ENCODE results near the gene TAOK1.

The TAOK1 gene

DNA sequence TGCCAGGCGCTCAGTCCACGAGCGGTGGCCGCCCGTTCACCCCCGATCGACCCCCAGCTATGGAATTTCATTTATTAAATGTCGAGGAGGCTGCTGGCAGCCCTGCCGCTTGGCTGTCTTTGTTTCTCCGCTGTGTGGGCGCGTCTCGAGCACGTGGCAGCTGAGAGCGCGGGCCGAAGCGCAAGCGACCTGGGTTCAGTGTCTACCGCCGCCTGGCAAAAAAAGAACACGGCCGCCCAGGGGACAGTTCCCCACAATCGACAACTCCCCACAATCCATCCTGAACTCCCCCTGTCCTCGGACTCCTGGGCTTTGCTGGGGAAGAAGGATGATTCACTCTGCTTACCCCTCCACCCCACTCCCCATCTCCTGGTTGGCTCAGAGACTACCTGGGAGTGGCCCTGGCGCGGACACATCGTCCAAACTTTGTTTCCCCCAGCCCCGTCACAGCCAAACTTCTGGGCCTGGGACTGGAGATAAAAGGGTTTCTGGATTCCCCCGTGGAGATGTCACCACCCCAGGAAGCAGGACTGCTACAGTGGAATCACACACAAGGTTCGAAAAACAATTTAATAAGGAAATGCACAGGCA is 201.1 kb downstream of the TAOK1 start (continued):
- TF ChIP-seq, protein P1, sequence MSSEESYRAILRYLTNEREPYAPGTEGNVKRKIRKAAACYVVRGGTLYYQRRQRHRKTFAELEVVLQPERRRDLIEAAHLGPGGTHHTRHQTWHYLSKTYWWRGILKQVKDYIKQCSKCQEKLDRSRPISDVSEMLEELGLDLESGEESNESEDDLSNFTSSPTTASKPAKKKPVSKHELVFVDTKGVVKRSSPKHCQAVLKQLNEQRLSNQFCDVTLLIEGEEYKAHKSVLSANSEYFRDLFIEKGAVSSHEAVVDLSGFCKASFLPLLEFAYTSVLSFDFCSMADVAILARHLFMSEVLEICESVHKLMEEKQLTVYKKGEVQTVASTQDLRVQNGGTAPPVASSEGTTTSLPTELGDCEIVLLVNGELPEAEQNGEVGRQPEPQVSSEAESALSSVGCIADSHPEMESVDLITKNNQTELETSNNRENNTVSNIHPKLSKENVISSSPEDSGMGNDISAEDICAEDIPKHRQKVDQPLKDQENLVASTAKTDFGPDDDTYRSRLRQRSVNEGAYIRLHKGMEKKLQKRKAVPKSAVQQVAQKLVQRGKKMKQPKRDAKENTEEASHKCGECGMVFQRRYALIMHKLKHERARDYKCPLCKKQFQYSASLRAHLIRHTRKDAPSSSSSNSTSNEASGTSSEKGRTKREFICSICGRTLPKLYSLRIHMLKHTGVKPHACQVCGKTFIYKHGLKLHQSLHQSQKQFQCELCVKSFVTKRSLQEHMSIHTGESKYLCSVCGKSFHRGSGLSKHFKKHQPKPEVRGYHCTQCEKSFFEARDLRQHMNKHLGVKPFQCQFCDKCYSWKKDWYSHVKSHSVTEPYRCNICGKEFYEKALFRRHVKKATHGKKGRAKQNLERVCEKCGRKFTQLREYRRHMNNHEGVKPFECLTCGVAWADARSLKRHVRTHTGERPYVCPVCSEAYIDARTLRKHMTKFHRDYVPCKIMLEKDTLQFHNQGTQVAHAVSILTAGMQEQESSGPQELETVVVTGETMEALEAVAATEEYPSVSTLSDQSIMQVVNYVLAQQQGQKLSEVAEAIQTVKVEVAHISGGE (tag by site-specific recombination; conservative IDR thresholded peaks at IDR 0.05; ENCODE audit: low read depth) = 0 out of 2 replicates have a peak, but pooled peaks have one; percentile 4
- TF ChIP-seq GLI2 (tag by site-specific recombination; IDR thresholded peaks at IDR 0.05; ENCODE audit: borderline replicate concordance, low read depth) (no peak), ZNF654 (tag by site-specific recombination; IDR thresholded peaks at IDR 0.05; ENCODE audit: low read depth) (no peak), SP2 (tag by site-specific recombination; IDR thresholded peaks at IDR 0.05) (no peak), ZNF311 (tag by site-specific recombination; IDR thresholded peaks at IDR 0.05; ENCODE audit: borderline replicate concordance) (no peak), GLIS1 (tag by site-specific recombination; IDR thresholded peaks at IDR 0.05) (peak; percentile 43; the same call in 1 of the 2 replicates), SETDB1 (IDR thresholded peaks at IDR 0.05; ENCODE audit: insufficient read length, low read length) (no peak), ZSCAN30 (tag by site-specific recombination; IDR thresholded peaks at IDR 0.05) (no peak), ZSCAN23 (tag by site-specific recombination; IDR thresholded peaks at IDR 0.05) (0 out of 2 replicates have a peak, but pooled peaks have one; percentile 16), OVOL3 (tag by site-specific recombination; IDR thresholded peaks at IDR 0.05) (no peak), SP7 (tag by site-specific recombination; IDR thresholded peaks at IDR 0.05) (no peak), KLF16 (tag by site-specific recombination; IDR thresholded peaks at IDR 0.05) (peak; percentile 13; the same call in 1 of the 2 replicates), ZNF701 (tag by site-specific recombination; IDR thresholded peaks at IDR 0.05) (no peak), ZNF140 (tag by site-specific recombination; IDR thresholded peaks at IDR 0.05) (no peak), PRDM6 (tag by site-specific recombination; IDR thresholded peaks at IDR 0.05) (no peak), ZXDB (tag by site-specific recombination; IDR thresholded peaks at IDR 0.05) (peak; percentile 49), KLF9 (tag by site-specific recombination; IDR thresholded peaks at IDR 0.05; ENCODE audit: low read depth) (peak; percentile 77), KLF1 (tag by site-specific recombination; IDR thresholded peaks at IDR 0.05) (peak; percentile 19), WT1 (tag by site-specific recombination; IDR thresholded peaks at IDR 0.05) (peak; percentile 14), ZNF747 (tag by site-specific recombination; IDR thresholded peaks at IDR 0.05) (no peak), GLIS2 (tag by site-specific recombination; IDR thresholded peaks at IDR 0.05) (no peak), ZNF707 (tag by site-specific recombination; IDR thresholded peaks at IDR 0.05) (no peak), ZNF157 (tag by site-specific recombination; IDR thresholded peaks at IDR 0.05) (no peak), ZBTB1 (tag by site-specific recombination; IDR thresholded peaks at IDR 0.05) (no peak), ZNF596 (tag by site-specific recombination; IDR thresholded peaks at IDR 0.05) (no peak), EGR2 (tag by site-specific recombination; IDR thresholded peaks at IDR 0.05; ENCODE audit: low read depth) (peak; percentile 69), ZNF521 (tag by site-specific recombination; IDR thresholded peaks at IDR 0.05) (no peak), ZNF24 (tag by site-specific recombination; IDR thresholded peaks at IDR 0.05) (0 out of 2 replicates have a peak, but pooled peaks have one; percentile 21), ZNF76 (tag by site-specific recombination; IDR thresholded peaks at IDR 0.05; ENCODE audit: borderline replicate concordance, low read depth) (peak; percentile 18; the same call in 1 of the 2 replicates), HOXA7 (CRISPR knock-in tag; IDR thresholded peaks at IDR 0.05; ENCODE audit: borderline replicate concordance) (no peak), ZNF548 (tag by site-specific recombination; IDR thresholded peaks at IDR 0.05) (no peak)
- TF ChIP-seq, protein P2, sequence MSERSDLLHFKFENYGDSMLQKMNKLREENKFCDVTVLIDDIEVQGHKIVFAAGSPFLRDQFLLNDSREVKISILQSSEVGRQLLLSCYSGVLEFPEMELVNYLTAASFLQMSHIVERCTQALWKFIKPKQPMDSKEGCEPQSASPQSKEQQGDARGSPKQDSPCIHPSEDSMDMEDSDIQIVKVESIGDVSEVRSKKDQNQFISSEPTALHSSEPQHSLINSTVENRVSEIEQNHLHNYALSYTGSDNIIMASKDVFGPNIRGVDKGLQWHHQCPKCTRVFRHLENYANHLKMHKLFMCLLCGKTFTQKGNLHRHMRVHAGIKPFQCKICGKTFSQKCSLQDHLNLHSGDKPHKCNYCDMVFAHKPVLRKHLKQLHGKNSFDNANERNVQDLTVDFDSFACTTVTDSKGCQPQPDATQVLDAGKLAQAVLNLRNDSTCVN (tag by site-specific recombination; optimal IDR thresholded peaks at IDR 0.05) = peak; percentile 64
- TF ChIP-seq, protein P3, sequence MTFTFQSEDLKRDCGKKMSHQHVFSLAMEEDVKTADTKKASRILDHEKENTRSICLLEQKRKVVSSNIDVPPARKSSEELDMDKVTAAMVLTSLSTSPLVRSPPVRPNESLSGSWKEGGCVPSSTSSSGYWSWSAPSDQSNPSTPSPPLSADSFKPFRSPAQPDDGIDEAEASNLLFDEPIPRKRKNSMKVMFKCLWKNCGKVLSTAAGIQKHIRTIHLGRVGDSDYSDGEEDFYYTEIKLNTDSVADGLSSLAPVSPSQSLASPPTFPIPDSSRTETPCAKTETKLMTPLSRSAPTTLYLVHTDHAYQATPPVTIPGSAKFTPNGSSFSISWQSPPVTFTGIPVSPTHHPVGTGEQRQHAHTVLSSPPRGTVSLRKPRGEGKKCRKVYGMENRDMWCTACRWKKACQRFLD (tag by site-specific recombination; IDR thresholded peaks at IDR 0.05) = no peak
- TF ChIP-seq, protein P4, sequence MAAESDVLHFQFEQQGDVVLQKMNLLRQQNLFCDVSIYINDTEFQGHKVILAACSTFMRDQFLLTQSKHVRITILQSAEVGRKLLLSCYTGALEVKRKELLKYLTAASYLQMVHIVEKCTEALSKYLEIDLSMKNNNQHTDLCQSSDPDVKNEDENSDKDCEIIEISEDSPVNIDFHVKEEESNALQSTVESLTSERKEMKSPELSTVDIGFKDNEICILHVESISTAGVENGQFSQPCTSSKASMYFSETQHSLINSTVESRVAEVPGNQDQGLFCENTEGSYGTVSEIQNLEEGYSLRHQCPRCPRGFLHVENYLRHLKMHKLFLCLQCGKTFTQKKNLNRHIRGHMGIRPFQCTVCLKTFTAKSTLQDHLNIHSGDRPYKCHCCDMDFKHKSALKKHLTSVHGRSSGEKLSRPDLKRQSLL (tag by site-specific recombination; IDR thresholded peaks at IDR 0.05) = no peak

Data from HEK293 (cell line).